Measurements from ENCODE around the gene TRIM21. TPM values are rescaled to one million over a fixed set of nuclear protein-coding genes. Genes with fewer than 3 reads are reported as not detected.
"Not testable (repeated sequence)": the region's sequence is repeated elsewhere in the genome, so short reads cannot be mapped to it uniquely, and the experiment has no call there.

TRIM21 gene
- 10 to 100 TPM; 11.7 to 13.8 TPM for total RNA-seq
- long read RNA-seq, donor 1, partial matches to known transcripts: 1 of 5 reads
- long read RNA-seq, donor 1, other reads (novel, unspliced or antisense): 1 of 5 reads
- long read RNA-seq, donor 2, transcript TRIM21-201 (7 exons, 1,924 nt): major isoform, 29 of 40 reads
- long read RNA-seq, donor 2, partial matches to known transcripts: 3 of 40 reads
- long read RNA-seq, donor 2, other reads (novel, unspliced or antisense): 8 of 40 reads

DNA sequence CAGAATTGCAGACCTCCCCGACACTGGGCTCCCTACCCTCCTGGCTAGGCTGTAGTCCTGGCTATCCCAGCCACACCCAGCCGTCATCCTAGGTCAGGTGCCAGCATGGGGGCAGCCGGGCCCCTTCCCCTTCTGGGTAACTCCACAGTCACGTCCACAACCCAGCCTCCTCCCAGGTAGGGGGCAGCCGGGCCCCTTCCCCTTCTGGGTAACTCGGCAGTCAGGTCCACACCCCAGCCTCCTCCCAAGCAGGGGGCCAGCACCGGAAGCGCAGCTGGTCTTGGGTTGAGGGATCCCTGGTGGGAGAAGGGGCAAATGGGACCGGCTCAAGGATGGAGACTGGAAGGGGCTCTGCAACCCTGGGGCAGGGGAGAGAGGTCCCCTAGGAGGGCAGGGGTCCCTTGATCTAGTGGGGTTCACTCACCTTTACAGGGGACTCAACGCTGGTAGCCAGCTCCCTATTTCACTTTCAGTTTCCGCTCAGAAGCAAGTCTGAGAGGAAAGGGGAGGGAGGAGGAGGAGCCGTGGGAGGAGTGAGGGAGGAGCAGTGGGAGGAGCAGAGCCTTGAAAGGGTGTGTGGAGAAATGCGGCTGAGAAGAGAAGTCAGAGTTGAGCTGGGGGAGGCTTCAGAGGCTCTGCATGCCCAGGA is at the start of gene TRIM21:
Gene TRIM21 (minus strand): TSS at position 494 of the 649 bp plus-strand sequence. CDS start 3,293 bp downstream, outside the sequence.
- intact Hi-C loops (cut with DNase I): no loop called here
- DNase-seq (ENCODE audit: low spot score): peak; percentile 92

DNA sequence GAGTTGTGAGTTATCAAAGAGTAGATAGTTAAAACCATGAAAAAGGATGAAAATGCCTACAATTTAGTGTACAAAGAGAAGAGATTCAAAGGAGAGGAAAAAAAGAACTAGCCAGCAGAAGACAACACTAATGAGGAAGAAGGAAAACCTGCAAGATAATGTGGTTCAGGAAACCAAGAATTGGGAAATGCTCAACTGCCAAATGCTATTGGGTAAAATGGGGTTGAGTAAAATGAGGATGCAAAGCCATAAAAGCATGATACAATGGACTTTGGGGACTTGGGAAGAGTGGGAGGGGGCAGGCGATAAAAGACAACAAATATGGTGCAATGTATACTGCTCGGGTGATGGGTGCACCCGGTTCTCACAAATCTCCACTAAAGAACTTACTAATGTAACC is 48.0 kb upstream of the TRIM21 start:
- no peak for DNase-seq (ENCODE audit: low spot score)
- intact Hi-C loops (cut with DNase I): loop anchor here in 1 of 2 donors (10.0 kb wide), 1 partner anchor 833 kb away; no protein-coding TSS in a partner anchor

DNA sequence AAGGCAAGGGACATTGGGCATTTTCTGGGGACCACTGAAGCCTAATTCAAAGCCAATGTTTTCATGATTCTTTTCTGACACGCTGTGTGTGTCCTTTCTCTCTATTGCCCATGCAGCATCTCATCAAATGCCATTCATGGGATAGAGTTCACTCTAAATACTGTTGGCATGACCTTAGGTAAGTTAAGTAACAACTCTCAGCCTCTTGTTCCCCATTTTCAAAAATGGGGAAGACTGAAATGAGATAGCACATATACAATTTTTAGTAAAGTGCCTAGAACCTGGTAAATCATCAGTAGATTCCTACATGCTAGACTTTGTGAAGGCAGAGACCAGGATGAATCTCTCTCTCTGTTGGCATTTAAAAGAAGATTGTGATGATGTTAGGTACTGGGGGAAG is 42.9 kb upstream of the TRIM21 start:
- intact Hi-C loops (cut with DNase I): no loop called here
- no peak for DNase-seq (ENCODE audit: low spot score)

DNA sequence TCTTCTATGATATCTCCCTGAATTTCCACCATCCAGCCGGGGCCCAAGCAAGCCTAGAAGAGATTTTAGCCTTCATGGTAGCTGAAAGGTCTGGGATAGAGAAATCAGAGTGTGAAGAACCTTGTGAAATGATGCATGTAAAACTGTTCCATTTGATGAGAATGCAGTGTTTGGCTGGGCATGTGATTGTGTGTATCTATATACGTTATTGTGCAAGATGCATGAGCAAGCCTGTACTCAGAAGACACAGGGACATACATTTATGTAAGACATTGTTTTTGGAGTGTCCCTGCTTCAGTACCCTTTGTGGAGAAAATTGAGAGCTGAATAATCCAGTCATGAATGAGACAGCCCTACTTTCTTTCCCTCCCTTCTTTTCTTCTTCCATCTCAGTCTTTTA is 40.4 kb upstream of the TRIM21 start:
- intact Hi-C loops (cut with DNase I): no loop called here
- no peak for DNase-seq (ENCODE audit: low spot score)

DNA sequence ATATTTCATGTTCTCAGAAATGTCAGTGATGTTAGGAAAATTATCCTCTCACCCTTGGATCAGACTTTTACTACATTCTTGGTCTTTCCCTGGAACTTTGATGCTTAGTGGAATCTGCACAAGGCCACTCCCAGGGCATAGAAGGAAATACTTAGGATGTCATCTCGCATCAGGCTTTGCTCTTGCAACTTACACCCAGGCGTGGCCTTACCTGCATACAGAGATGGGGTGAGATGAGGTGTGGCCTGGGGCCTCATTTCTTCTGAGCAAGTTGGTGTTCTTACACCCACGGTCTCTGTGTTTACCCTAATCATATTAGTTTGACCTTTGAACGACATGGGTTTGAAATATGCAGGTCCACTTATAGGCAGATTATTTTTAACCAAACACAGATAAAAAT is 36.5 kb upstream of the TRIM21 start:
- DNase-seq (ENCODE audit: low spot score): no peak
- intact Hi-C loops (cut with DNase I): no loop called here

DNA sequence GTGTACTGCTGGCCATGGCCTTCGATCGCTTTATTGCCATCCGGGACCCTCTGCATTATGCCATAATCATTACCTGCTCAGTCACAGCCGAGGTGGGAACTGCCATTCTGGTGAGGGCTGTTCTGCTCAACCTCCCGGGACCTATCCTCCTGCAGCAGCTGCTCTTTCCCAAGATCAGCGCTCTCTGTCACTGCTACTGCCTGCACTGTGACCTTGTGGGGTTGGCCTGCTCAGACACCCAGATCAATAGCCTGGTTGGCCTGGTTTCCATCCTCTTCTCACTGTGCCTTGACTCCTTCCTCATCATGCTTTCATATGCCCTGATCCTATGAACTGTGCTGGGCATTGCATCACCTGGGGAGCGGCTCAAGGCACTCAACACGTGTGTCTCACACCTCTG is 24.9 kb upstream of the TRIM21 start:
- no peak for DNase-seq (ENCODE audit: low spot score)
- intact Hi-C loops (cut with DNase I): no loop called here

DNA sequence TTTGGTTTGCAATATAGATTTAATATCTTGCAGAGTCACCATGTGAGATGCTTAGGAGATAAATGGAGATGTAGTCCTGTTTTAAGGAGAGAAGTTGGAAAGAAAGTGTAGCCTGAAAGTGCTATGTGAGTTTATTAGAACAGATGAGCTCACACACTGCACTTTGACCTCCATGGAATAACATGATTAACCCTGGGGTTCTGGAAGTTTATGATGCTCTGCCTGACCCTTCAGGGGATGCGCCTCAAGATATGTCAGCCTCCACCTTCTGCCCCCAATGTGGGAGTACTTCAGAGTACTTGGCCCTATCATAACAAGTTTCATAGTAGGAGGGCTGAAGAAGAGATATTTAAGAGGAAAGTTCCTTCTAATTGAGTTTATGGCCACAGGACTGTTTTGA is 23.3 kb upstream of the TRIM21 start:
- DNase-seq (ENCODE audit: low spot score): no peak
- intact Hi-C loops (cut with DNase I): no loop called here

DNA sequence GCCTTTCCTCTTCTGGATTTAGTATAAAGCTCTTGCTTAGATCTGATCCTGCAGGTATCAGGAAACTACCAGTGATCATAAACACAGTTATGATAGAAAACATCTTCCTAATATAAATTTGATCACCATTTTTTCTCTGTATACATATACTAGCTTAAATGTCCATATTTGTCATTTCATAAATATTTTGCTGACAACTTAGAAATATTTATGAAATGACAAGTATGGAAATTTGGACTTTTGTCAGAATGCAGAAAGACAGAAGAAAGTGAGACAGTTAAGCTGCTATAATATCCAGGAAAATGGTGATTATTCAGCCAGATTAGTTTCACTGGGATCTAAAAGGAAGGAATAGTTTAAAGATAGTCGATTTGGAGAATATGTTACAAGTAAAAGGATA is 22.8 kb upstream of the TRIM21 start:
- no peak for DNase-seq (ENCODE audit: low spot score)
- intact Hi-C loops (cut with DNase I): no loop called here

DNA sequence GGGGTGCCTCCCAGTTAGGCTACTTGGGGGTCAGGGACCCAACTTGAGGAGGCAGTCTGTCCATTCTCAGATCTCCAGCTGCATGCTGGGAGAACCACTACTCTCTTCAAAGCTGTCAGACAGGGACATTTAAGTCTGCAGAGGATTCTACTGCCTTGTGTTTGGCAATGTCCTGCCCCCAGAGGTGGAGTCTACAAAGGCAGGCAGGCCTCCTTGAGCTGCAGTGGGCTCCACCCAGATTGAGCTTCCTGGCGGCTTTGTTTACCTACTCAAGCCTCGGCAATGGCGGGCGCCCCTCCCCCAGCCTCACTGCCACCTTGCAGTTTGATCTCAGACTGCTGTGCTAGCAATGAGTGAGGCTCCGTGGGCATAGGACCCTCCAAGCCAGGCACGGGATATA is 12.7 kb upstream of the TRIM21 start:
- intact Hi-C loops (cut with DNase I); DNase-seq (ENCODE audit: low spot score): not testable (repeated sequence)

DNA sequence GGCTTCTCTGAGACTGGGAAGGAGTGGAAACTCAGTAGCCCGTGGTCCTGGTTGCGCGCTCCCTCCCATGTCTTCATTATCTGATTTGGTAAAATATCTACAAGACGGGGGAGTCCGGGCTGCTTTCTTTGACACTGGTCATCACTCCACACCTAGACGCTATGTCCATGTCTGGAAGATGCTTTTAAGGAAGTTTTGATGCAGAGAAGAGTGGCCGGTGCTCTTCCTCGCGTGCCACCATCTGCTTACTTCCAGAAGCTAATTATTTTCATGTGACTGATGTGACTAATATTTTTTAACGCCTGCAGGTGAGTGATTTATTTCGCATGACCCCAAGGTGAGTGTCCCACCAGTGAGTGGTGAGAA is 339 bp upstream of the TRIM21 start:
- no peak for DNase-seq (ENCODE audit: low spot score)
- intact Hi-C loops (cut with DNase I): no loop called here

DNA sequence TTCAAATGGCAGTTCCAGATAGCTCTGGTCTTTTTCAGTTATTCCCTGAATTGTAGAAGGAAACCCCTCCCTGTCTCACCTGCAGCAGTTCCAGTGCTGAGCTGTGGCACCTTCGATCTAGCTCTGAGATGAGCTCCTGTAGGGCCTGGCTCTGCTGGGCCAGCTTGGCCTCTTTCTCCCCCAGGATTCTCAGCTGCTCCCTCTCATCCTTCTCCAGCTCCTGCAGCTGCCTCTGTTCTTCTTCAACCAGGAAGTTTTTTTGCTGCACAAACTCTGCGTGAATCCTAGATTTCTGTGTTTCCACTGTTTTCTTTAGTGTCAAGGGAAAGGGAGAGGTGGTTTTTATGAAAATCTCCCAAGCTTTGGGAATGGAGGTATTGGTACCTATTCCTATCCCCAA is 5.3 kb downstream of the TRIM21 start:
- no peak for DNase-seq (ENCODE audit: low spot score)
- intact Hi-C loops (cut with DNase I): no loop called here

DNA sequence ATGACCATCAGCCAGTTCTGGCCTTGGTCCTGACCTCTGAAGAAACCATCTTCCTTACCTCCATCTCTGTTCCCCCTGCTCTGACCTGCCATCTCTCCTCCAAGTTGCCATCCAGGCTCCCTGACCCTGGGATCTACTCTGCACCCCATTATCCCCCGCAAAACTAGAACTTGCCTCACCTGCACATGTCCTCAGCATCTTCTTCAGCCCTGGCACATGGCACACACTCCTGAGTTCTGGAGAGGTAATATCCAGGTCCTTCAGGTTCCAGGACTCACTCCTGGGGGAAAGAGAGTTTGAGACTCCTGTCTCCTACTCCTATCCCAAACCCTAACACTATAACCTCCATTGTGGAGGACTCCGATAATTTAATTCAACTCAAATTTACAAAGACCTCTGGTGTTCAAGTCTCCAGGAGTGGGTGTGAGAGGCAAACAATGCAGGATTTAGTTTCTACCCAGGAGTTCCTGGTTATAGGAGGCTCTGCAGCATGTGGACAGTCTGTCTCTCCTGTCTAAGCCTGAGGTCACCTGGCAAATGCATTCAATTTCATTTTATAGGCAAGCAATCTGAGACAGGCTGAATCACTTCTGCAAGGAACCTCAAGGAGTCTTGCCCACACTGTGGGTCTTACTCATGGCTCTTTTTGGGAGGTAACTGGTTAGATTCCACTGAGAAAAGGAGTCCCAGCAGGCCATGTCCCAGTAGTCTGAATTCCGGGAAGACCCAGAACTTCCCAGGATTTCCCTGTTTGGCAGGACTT is 7.3 kb downstream of the TRIM21 start:
- intact Hi-C loops (cut with DNase I): no loop called here
- DNase-seq (ENCODE audit: low spot score): no peak

DNA sequence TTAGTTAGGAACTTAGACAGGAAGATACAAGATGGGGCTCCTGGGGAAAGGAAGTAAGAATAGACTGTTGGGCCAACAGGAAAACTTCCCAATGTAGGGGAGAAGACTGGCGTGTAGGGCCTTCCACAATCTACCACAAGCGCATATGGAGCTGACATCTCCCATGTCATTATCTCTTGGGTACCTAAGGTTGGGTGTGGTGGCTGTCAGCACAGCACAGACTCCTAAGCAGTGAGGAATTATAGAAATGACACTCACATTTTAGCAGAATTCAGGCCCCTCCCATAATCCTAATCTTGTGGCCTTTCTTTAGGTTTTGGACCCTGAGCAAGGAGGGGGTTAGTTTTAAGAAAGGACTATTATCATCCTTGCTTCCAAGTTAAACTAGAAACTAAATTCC is 11.6 kb downstream of the TRIM21 start:
- DNase-seq (ENCODE audit: low spot score): no peak
- intact Hi-C loops (cut with DNase I): no loop called here

DNA sequence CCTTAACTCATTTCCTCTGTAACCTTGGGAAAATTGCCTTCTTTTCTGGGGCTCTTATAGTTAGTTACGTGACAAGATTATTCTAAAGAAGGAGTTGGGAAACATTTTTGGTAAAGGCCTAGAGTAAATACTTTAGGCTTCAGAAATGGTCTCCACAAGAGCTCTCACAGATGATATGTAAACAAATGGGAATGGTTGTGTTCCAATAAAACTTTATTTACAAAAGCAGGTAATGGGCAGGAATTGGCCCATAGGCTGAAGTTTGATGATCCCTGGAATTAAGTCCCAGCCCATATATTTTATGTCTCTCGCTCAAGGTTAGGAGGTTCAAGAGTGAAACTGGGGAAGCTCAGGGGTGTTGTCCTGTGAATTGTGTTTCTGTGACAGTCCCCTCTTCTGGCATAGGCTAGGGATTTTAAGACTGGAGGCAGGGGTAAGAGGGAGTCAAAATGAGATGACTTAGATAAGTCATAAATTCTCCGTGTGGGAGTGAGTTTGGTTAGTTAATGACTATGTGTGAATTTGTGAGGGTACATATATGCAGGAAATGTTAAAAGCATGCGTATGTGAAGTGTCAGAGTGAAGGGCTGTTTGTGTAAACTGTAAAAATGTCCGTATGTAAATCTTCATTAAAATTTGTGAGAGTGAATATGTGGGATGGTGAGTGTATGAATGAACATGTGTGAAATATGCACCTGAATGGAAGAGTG is 17.9 kb downstream of the TRIM21 start:
- intact Hi-C loops (cut with DNase I): no loop called here
- no peak for DNase-seq (ENCODE audit: low spot score)

DNA sequence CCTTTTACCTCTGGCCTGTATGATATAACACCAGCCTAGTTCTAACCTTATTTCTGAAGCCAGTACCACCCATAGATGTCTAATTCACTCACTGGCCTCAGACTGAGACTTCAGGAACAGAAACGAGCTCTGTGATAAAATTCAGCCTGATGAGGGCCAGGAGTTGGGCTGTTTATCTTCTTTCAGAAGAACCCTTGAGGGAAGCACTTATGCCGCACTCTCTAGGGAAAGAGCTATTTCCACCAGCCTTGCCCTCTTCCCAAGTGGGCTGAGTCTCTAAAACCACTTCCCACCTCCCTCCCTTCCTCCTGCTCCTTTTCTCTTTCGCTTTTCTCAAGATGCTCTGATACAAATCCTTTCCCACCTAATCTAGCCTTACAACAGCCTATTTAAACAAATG is 23.3 kb downstream of the TRIM21 start:
- intact Hi-C loops (cut with DNase I): no loop called here
- no peak for DNase-seq (ENCODE audit: low spot score)

DNA sequence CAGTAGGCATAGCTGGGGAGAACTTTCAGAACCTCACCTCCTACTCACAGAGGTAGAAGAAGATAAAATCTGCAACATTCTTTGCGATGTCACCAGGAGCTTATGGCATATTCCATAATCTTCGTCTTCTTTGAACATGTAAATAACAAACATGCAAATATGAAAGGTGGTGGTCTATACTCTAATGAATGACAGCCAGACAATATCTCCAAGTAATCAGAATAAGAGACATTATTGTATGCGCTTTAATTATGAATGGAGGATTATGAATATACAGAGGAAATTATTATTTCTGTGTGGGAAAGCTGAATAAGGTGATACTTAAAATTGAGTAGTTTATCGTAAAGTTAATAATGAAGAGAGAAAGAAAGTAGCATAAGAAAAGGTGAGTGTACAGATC is 25.2 kb downstream of the TRIM21 start, which contains the start of gene OR52B4:
Gene OR52B4 (minus strand): TSS at position 101 of the 400 bp plus-strand sequence. CDS start 91 bp downstream, at position 10.
- intact Hi-C loops (cut with DNase I): no loop called here
- DNase-seq (ENCODE audit: low spot score): no peak

DNA sequence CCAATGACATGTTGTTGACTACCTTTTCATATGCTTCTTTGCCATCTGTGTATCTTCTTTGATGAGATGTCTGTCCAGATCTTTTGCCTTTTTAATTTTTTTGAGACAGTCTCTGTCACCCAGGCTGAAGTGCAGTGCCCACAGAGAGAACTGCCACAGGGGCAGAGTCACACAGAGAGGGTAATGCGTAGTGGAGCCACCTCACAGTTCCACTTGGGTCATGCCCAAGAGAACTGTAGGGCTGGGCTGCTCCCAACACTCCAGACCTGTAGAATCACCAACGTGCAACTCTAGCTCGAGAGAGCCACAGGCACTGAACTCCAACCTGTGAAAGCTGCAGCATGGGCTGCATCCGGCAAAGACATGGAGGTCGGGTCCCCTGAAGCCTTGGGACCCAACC is 45.4 kb downstream of the TRIM21 start:
- intact Hi-C loops (cut with DNase I); DNase-seq (ENCODE audit: low spot score): not testable (repeated sequence)

DNA sequence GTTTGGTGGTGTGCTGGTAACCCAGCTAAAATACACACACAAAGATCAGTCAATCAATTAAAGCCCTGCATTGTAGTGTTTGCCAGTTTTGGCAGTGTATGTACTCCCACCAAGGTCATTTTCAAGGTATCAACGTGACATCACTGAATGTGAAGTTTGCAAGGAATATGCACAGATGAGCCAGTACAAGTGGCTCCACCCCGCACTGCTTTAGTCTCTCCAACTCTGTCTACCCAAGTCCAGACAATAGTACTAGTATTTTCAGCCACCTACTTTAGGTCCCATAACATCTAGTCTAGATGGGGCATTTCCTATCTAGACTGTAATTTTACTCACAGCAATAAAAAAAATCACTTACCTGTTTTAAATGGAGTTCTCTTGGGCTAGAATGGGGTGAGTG is 48.1 kb downstream of the TRIM21 start:
- DNase-seq (ENCODE audit: low spot score); intact Hi-C loops (cut with DNase I): not testable (repeated sequence)
